Esophagus squamous epithelium (tissue), 5 donors: Measurements from ENCODE around the gene GRID2. TPM values are rescaled to one million over a fixed set of nuclear protein-coding genes. Genes with fewer than 3 reads are reported as not detected.

Source experiments
- DNase-seq: peaks from one replicate; lab custom pipeline; 2025; lab: John Stamatoyannopoulos, UW
- H3K27ac ChIP-seq, 4 donors: fragments of 200-600 bp; sonication (generic); one replicate each; pipeline ENCODE4 v1.5.1; 2016 to 2019; ENCODE audit warnings: mild to moderate bottlenecking in 1 of 4
- H3K27me3 ChIP-seq, 4 donors: fragments of 200-600 bp; sonication (generic); 1 replicate in 3 of 4; 2 replicates in 1 of 4; pipeline versions ENCODE4 v1.5.1 to v1.6.0; 2017 to 2021; ENCODE audit warnings: antibody characterized with exemption in 1 of 4
- H3K36me3 ChIP-seq, 3 donors: fragments of 200-600 bp; sonication (generic); one replicate each; pipeline ENCODE4 v1.5.1; 2016 to 2019
- H3K4me1 ChIP-seq, 3 donors: fragments of 200-600 bp; sonication (generic); one replicate each; pipeline ENCODE4 v1.5.1; 2017 to 2019
- H3K4me3 ChIP-seq, 4 donors: fragments of 200-600 bp; sonication (generic); 1 replicate in 3 of 4; 2 replicates in 1 of 4; pipeline ENCODE4 v1.5.1; 2016 to 2019; ENCODE audit warnings: mild to moderate bottlenecking in 2 of 4, moderate library complexity in 1 of 4
- H3K9me3 ChIP-seq, 3 donors: fragments of 200-600 bp; sonication (generic); one replicate each; pipeline ENCODE4 v1.5.1; 2016 to 2019
- POLR2A ChIP-seq, 4 donors: fragments of 450-650 bp; IDR thresholded peaks; one replicate each; pipeline ENCODE4 v1.6.1; 2017; ENCODE audit warnings: antibody characterized with exemption in 4 of 4, mild to moderate bottlenecking in 4 of 4, moderate library complexity in 3 of 4
- WGBS, 2 donors: methylation state at CpG; one replicate each; pipeline ENCODE4 v1.1.5; 2018; 5-methylcytosine and 5-hydroxymethylcytosine counted together
- intact Hi-C: fragments of 100-400 bp; cut with DNase I; formaldehyde crosslinking; loops from one replicate; pipeline ENCODE4 v1.15.0; 2022
- total RNA-seq, 4 donors: library from RNA; depleted of rRNA; stranded (reverse); fragments of >200 nt; gene quantifications; one replicate each; pipeline ENCODE4 v1.1.0, GENCODE V29; 2016
- TF ChIP-seq, protein P1 (sequence below), 6 experiments: fragments of 450-650 bp in 4 of 6; fragments of 200-600 bp in 2 of 6; sonication (generic) in 2 of 6; IDR thresholded peaks; one replicate each; pipeline ENCODE4 v1.5.1; 2016 to 2019; ENCODE audit warnings: antibody characterized with exemption in 6 of 6, mild to moderate bottlenecking in 4 of 6, moderate library complexity in 4 of 6
- donor health status: DM: yes; HTN: yes; CAD: no.

The GRID2 gene
- total RNA-seq, 4 donors from 2014 or later, result not detected

DNA sequence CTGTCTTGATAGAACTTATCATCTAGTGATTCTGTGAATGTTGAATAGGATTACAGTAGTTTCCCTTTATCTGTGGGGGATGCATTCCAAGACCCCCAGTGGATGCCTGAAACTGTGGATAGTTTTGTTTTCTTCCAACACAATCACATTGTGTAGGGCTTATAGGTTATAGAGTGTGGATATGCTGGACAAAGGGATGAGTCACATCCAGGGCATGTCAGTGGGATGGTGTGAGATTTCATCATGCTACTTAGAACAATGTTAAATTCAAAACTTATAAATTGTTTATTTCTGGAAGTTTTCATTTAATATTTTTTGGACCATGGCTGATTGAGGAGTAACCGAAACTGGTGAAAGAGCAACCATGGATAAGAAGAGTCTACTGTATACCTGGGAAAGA lies 1092.5 kb downstream of the GRID2 start:
- DNase-seq, result no peak
- TF ChIP-seq POLR2A (IDR thresholded peaks at IDR 0.05), result no peak
- TF ChIP-seq, protein P1, sequence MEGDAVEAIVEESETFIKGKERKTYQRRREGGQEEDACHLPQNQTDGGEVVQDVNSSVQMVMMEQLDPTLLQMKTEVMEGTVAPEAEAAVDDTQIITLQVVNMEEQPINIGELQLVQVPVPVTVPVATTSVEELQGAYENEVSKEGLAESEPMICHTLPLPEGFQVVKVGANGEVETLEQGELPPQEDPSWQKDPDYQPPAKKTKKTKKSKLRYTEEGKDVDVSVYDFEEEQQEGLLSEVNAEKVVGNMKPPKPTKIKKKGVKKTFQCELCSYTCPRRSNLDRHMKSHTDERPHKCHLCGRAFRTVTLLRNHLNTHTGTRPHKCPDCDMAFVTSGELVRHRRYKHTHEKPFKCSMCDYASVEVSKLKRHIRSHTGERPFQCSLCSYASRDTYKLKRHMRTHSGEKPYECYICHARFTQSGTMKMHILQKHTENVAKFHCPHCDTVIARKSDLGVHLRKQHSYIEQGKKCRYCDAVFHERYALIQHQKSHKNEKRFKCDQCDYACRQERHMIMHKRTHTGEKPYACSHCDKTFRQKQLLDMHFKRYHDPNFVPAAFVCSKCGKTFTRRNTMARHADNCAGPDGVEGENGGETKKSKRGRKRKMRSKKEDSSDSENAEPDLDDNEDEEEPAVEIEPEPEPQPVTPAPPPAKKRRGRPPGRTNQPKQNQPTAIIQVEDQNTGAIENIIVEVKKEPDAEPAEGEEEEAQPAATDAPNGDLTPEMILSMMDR (IDR thresholded peaks at IDR 0.05), result no peak
- no peaks in the 10 kb centered on the region for H3K9me3 ChIP-seq
- intact Hi-C loops, result no loop called here
- 77 to 79% methylated on average over 1 of the region's 1 CpG for WGBS, 2 donors
- H3K4me1 ChIP-seq, result no peaks in the 10 kb centered on the region
- no peak overlapping the region for H3K4me3 ChIP-seq
- no peaks in the 10 kb centered on the region for H3K36me3 ChIP-seq
- no peaks in the 10 kb centered on the region for H3K27me3 ChIP-seq
- no peak overlapping the region for H3K27ac ChIP-seq

DNA sequence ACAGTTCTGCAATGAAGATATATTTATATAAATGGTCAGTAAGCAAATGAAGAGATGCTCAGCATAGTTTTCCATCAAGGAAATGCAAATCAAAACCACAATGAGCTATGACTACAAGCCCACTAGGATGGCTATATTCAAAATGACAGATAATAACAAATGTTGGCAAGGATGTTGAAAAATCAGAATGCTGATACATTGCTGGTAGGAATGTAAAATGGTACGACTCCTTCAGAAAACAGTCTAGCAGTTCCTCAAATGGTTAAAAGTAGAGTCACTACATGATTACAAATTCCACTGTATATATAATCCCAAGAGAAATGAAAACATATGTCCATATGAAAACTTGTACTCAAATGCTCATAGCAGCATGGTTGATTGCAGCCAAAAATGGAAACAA lies 1099.8 kb downstream of the GRID2 start:
- TF ChIP-seq, protein P1 (IDR thresholded peaks at IDR 0.05), result no peak
- TF ChIP-seq POLR2A (IDR thresholded peaks at IDR 0.05), result no peak
- Histone ChIP-seq H3K36me3 (no peaks in the 10 kb centered on the region), H3K4me1 (no peaks in the 10 kb centered on the region), H3K27ac (no peak overlapping the region), H3K4me3 (no peak overlapping the region), H3K9me3 (no peaks in the 10 kb centered on the region), H3K27me3 (no peaks in the 10 kb centered on the region)
- intact Hi-C loops, result no loop called here
- 74 to 96% methylated on average over 1 of the region's 1 CpG for WGBS, 2 donors
- no peak for DNase-seq

DNA sequence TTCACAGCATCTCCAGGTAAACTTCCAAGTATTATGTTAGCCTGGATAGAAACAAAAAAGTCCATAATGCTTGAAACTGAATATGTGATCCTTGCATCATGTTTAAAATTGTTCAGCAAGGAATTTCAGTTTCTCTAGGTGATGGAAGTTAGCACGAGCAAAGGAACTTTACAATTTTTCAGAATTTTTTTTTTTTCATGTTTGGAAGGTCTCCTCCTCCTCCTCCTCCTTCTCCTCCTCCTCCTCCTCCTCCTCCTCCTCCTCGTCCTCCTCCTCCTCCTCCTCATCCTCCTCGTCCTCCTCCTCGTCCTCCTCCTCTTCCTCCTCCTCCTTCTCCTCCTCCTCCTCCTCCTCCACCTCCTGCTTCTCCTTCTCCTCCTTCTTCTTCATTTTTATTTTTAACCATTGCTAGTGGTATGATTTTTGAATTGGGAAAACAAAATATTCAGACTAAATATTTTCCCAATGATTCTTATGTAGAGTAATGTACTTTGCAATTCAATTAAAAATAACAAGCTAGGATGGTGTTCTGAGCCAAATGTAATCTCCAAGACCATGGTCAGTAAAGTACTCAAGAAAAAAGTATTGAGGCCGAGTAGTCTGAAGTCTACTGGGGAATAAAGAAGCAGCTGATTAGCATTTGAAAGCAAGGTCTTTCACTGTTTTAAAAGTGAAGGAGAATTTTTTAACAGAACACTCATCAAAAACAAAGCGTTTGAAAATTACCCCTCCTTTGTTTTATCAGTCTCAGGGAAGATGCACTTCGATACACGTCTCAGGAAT lies 1103.9 kb downstream of the GRID2 start:
- WGBS, 2 donors, result 54 to 57% methylated on average over 8 of the region's 8 CpGs
- intact Hi-C loops, result no loop called here

DNA sequence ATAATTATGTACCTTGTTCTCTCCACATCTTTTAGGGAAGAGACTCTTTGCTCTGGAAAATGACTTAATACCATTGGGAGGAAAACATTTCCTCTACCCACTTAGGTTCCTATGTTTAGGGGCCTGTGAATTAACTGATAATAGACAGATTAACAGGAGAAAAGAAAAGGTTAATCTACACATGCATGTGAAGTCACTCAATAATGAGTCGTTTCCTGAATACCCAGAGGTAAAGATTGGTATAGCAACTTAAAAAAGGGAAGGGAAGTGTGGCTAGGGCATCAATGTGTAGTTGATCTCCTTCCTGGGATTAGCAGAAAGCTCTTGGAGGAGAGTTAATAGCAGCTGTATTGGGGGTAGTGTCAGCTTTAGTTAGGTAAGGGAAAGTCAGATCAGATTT lies 1105.3 kb downstream of the GRID2 start:
- 0% methylated on average over 1 of the region's 1 CpG for WGBS, 2 donors
- H3K4me1 ChIP-seq, result no peaks in the 10 kb centered on the region
- intact Hi-C loops, result no loop called here
- H3K4me3 ChIP-seq, result no peak overlapping the region
- no peak overlapping the region for H3K27ac ChIP-seq
- H3K36me3 ChIP-seq, result no peaks in the 10 kb centered on the region
- no peak for TF ChIP-seq POLR2A (IDR thresholded peaks at IDR 0.05)
- TF ChIP-seq, protein P1 (IDR thresholded peaks at IDR 0.05), result no peak
- no peaks in the 10 kb centered on the region for H3K9me3 ChIP-seq
- H3K27me3 ChIP-seq, result no peaks in the 10 kb centered on the region
- DNase-seq, result no peak

More for the DNA sequence above, 1103.9 kb downstream of the GRID2 start:
- H3K9me3 ChIP-seq, result no peaks in the 10 kb centered on the region
- no peaks in the 10 kb centered on the region for H3K27me3 ChIP-seq
- TF ChIP-seq, protein P1 (IDR thresholded peaks at IDR 0.05), result no peak
- TF ChIP-seq POLR2A (IDR thresholded peaks at IDR 0.05), result no peak
- H3K27ac ChIP-seq, result no peak overlapping the region
- no peaks in the 10 kb centered on the region for H3K36me3 ChIP-seq
- H3K4me1 ChIP-seq, result no peaks in the 10 kb centered on the region
- no peak for DNase-seq
- no peak overlapping the region for H3K4me3 ChIP-seq

DNA sequence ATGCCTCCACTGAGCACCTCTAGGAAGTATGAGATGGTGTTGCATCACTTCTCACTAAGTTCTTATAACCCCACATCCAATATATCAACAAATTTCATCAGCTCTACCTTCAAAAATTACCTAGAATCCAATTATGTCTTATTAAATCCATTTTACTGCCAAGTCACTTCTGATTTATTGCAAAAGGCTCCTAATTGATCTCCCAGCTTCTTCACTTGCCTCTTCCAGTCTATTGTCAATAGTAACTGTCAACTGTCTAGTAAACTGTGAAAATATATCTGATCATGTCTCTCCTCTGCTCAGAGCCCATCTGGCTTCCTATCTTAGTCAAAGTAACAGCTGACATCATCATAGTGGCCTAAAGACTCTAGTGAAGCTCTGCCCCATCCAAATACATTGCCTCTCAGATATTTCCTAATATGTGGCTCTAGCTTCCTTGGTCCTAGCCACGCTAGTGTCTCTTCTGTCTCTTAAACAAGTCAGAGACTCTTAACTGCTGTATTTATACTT lies 1110.3 kb downstream of the GRID2 start:
- no peaks in the 10 kb centered on the region for H3K27me3 ChIP-seq
- DNase-seq, result no peak
- H3K36me3 ChIP-seq, result no peaks in the 10 kb centered on the region
- H3K9me3 ChIP-seq, result no peaks in the 10 kb centered on the region
- 52 to 77% methylated on average over 1 of the region's 1 CpG for WGBS, 2 donors
- no peaks in the 10 kb centered on the region for H3K4me1 ChIP-seq
- no peak for TF ChIP-seq POLR2A (IDR thresholded peaks at IDR 0.05)
- TF ChIP-seq, protein P1 (IDR thresholded peaks at IDR 0.05), result no peak
- H3K4me3 ChIP-seq, result no peak overlapping the region
- no peak overlapping the region for H3K27ac ChIP-seq
- intact Hi-C loops, result no loop called here
